ENCODE measurements around the gene MSL3. TPM values are rescaled to one million over a fixed set of nuclear protein-coding genes. Genes with fewer than 3 reads are reported as not detected.
A peak's percentile ranks its signal among the peaks of the same experiment; 100 is the strongest.

MSL3 gene
- total RNA-seq, 1 donor from 2014 or later, result 32.1 TPM

DNA sequence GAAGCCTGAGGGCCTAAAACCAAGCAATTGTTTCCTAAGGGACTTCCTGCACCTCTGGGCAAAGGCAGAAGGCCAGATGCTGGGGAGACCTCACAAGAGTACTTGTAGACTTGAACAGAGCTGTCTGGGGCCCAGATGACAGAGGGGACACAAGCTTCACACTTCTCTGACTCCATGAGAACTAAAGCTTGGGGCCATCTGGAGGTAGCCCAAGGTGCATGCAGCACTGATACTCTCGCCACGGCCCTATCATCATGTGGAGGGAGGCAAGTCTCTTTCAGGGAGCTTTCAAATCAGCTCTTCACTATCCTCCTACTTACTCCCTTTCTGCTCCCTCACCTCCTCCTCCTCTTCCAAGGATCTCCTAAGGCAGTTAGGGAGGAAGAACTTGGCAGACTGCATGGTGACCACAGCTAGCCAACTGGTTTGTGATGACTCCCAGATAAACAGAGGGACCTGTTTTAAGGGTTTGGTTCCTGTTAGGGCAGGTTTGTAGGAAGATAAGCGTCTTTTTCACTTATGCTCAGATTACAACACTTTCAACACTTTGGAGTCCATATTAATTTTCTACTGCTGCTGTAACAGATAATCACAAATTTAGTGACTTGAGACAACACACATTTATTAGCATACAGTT lies 23.8 kb downstream of the MSL3 start:
- no peak overlapping the region for H3K4me3 Mint-ChIP-seq (ENCODE audit: low read depth)
- no peak overlapping the region for H3K27ac Mint-ChIP-seq
- no peaks in the 10 kb centered on the region for H3K36me3 Mint-ChIP-seq (ENCODE audit: insufficient read depth)
- peaks cover 8% of the 10 kb centered on the region for H3K9me3 Mint-ChIP-seq (ENCODE audit: low read depth)
- DNase-seq (ENCODE audit: low spot score, unreplicated experiment), result no peak
- TF ChIP-seq, protein P1, sequence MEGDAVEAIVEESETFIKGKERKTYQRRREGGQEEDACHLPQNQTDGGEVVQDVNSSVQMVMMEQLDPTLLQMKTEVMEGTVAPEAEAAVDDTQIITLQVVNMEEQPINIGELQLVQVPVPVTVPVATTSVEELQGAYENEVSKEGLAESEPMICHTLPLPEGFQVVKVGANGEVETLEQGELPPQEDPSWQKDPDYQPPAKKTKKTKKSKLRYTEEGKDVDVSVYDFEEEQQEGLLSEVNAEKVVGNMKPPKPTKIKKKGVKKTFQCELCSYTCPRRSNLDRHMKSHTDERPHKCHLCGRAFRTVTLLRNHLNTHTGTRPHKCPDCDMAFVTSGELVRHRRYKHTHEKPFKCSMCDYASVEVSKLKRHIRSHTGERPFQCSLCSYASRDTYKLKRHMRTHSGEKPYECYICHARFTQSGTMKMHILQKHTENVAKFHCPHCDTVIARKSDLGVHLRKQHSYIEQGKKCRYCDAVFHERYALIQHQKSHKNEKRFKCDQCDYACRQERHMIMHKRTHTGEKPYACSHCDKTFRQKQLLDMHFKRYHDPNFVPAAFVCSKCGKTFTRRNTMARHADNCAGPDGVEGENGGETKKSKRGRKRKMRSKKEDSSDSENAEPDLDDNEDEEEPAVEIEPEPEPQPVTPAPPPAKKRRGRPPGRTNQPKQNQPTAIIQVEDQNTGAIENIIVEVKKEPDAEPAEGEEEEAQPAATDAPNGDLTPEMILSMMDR (IDR thresholded peaks at IDR 0.05; ENCODE audit: unreplicated experiment), result no peak
- no peaks in the 10 kb centered on the region for H3K4me1 Mint-ChIP-seq (ENCODE audit: low read depth)
- no peaks in the 10 kb centered on the region for H3K27me3 Mint-ChIP-seq

DNA sequence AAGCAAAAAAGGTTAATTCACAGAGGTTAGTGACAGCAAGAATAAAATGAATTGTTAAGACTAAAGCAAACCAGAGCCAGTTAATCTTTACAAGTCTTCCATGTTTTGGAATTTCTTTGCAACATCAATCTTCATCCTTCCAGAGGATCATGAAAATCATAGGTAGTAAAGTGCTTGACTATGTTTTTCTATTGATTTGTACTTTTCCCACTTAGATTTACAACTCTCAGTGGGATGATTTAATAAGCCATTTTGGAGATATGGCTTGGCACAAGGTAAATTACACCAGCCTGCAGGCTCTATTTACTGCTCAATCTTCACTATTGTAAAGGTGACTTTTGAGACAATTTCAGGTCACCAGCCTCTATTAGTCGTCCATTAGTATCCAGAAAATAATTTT lies 26.5 kb downstream of the MSL3 start:
- H3K4me3 Mint-ChIP-seq (ENCODE audit: low read depth), result no peak overlapping the region
- no peak overlapping the region for H3K27ac Mint-ChIP-seq
- peaks cover 5% of the 10 kb centered on the region for H3K9me3 Mint-ChIP-seq (ENCODE audit: low read depth)
- no peaks in the 10 kb centered on the region for H3K36me3 Mint-ChIP-seq (ENCODE audit: insufficient read depth)
- no peaks in the 10 kb centered on the region for H3K27me3 Mint-ChIP-seq
- TF ChIP-seq, protein P1 (IDR thresholded peaks at IDR 0.05; ENCODE audit: unreplicated experiment), result no peak
- no peak for DNase-seq (ENCODE audit: low spot score, unreplicated experiment)
- no peaks in the 10 kb centered on the region for H3K4me1 Mint-ChIP-seq (ENCODE audit: low read depth)

DNA sequence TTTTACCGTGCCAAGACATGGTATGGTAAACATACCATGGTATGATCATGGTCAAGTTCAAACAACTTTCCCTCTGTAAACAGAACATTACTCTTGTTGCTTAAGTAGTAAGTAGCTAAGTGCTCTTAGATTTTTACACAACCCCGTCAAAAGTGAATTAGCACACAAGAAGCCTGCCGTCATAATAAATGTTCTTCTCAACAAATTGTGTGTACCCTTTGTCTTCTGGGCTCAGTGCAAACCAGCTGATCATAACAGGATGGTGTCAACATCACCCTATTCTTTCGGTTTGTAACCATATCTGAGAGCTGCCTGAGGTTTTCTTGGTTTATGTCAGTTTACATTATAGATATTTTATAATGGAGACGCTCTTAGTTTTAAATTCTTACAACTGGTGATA lies 28.8 kb downstream of the MSL3 start:
- H3K4me1 Mint-ChIP-seq (ENCODE audit: low read depth), result no peaks in the 10 kb centered on the region
- H3K36me3 Mint-ChIP-seq (ENCODE audit: insufficient read depth), result no peaks in the 10 kb centered on the region
- H3K4me3 Mint-ChIP-seq (ENCODE audit: low read depth), result no peak overlapping the region
- no peaks in the 10 kb centered on the region for H3K9me3 Mint-ChIP-seq (ENCODE audit: low read depth)
- H3K27me3 Mint-ChIP-seq, result no peaks in the 10 kb centered on the region
- TF ChIP-seq, protein P1 (IDR thresholded peaks at IDR 0.05; ENCODE audit: unreplicated experiment), result no peak
- H3K27ac Mint-ChIP-seq, result no peak overlapping the region
- no peak for DNase-seq (ENCODE audit: low spot score, unreplicated experiment)

DNA sequence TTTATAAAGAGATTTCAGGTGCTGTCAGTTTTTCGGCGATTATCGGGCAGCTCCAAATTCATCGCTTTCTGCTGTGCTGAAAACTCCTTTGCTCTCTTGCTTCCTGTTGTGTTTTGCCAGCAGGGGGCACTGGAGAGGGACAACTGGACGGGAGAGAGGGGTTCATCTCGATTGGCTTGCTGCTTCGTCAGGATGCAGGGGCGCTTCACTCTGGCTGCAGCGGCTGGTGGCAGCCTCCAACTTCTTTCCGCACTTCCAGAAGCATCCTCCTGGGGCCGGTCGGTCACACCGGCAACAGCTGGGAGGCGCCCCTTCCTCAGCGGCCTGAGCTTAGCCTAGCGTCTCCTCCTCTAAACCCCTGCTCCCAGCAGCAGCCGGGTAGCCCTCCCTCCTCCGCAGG lies 29.5 kb downstream of the MSL3 start:
- Mint-ChIP-seq H3K4me3 (ENCODE audit: low read depth) (no peak overlapping the region), H3K36me3 (ENCODE audit: insufficient read depth) (no peaks in the 10 kb centered on the region), H3K4me1 (ENCODE audit: low read depth) (no peaks in the 10 kb centered on the region), H3K27ac (no peak overlapping the region), H3K9me3 (ENCODE audit: low read depth) (no peaks in the 10 kb centered on the region), H3K27me3 (no peaks in the 10 kb centered on the region)
- TF ChIP-seq, protein P1 (IDR thresholded peaks at IDR 0.05; ENCODE audit: unreplicated experiment), result peak; percentile 62
- peak; percentile 50 for DNase-seq (ENCODE audit: low spot score, unreplicated experiment)

DNA sequence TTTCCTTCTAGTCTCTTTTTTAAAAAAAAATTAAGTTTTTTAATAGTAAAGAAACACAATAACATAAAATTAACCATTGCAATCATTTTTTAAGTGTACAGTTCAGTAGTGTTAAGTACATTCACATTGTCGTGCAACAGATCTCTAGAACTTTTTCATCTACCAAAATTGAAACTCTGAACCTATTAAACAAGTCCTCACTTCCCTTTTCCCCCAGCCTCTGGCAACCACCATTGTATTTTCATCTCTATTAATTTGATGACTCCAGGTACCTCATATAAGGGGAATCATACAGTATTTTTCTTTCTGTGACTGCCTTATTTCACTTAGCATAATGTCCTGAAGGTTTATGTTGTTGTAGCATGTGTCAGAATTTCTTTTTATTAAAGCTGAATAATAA lies 31.8 kb downstream of the MSL3 start:
- H3K4me3 Mint-ChIP-seq (ENCODE audit: low read depth), result no peak overlapping the region
- H3K27me3 Mint-ChIP-seq, result no peaks in the 10 kb centered on the region
- no peak overlapping the region for H3K27ac Mint-ChIP-seq
- DNase-seq (ENCODE audit: low spot score, unreplicated experiment), result no peak
- H3K9me3 Mint-ChIP-seq (ENCODE audit: low read depth), result no peaks in the 10 kb centered on the region
- TF ChIP-seq, protein P1 (IDR thresholded peaks at IDR 0.05; ENCODE audit: unreplicated experiment), result no peak
- H3K36me3 Mint-ChIP-seq (ENCODE audit: insufficient read depth), result no peaks in the 10 kb centered on the region
- H3K4me1 Mint-ChIP-seq (ENCODE audit: low read depth), result no peaks in the 10 kb centered on the region
